Measurements from ENCODE around the gene ZNF215. TPM values are rescaled to one million over a fixed set of nuclear protein-coding genes. Genes with fewer than 3 reads are reported as not detected.

The ZNF215 gene
- total and polyA plus RNA-seq, 3 donors from 2014 or later = 2.7 to 4.5 (median 4.2) TPM

GRCh38 chr11:6920702-6921101 is 5.5 kb upstream of the ZNF215 start, which contains the start of gene OR2D3:
OR2D3 (plus strand) TSS chr11:6921002; CDS start chr11:6921002, 0 bp downstream.
- no peaks in the 10 kb centered on the region for H3K36me3 ChIP-seq (ENCODE audit: low read depth, missing control alignments)
- no peak within 1 kb of the TSS for H3K4me3 ChIP-seq
- no peaks in the 10 kb centered on the region for H3K27me3 ChIP-seq
- H3K27ac ChIP-seq = no peak within 1 kb of the TSS
- intact Hi-C loops (cut with DNase I; ENCODE audit: low total_unique reads) = no loop called here
- H3K9me3 ChIP-seq = no peaks in the 10 kb centered on the region
- WGBS, 2 donors = 86 to 93% methylated on average over 1 of the region's 1 CpG
- no peak for DNase-seq
- TF ChIP-seq POLR2A (IDR thresholded peaks at IDR 0.05) = no peak
- TF ChIP-seq CTCF (IDR thresholded peaks at IDR 0.05) = no peak
- H3K4me1 ChIP-seq = no peaks in the 10 kb centered on the region

- Histone ChIP-seq H3K4me1 (no peaks in the 10 kb centered on the region), H3K27ac (no peak overlapping the region), H3K9me3 (no peaks in the 10 kb centered on the region), H3K4me3 (no peak overlapping the region), H3K27me3 (no peaks in the 10 kb centered on the region), H3K36me3 (ENCODE audit: low read depth, missing control alignments) (no peaks in the 10 kb centered on the region)
- TF ChIP-seq CTCF (IDR thresholded peaks at IDR 0.05) (no peak), POLR2A (IDR thresholded peaks at IDR 0.05) (no peak)
- DNase-seq = no peak
- intact Hi-C loops (cut with DNase I; ENCODE audit: low total_unique reads) = no loop called here
These were observed 1.1 kb upstream of the ZNF215 start for GRCh38 chr11:6925007-6925577.

GRCh38 chr11:6925636-6926207 is 504 bp upstream of the ZNF215 start:
- no peaks in the 10 kb centered on the region for H3K36me3 ChIP-seq (ENCODE audit: low read depth, missing control alignments)
- intact Hi-C loops (cut with DNase I; ENCODE audit: low total_unique reads) = no loop called here
- H3K4me3 ChIP-seq = peak overlapping the region; percentile 57 to 63
- no peaks in the 10 kb centered on the region for H3K4me1 ChIP-seq
- no peaks in the 10 kb centered on the region for H3K9me3 ChIP-seq
- TF ChIP-seq CTCF (IDR thresholded peaks at IDR 0.05) = no peak
- TF ChIP-seq POLR2A (IDR thresholded peaks at IDR 0.05) = no peak
- no peak for DNase-seq
- peak overlapping the region; percentile 5 to 50 for H3K27ac ChIP-seq
- WGBS, 2 donors = 46 to 51% methylated on average over 2 of the region's 2 CpGs
- H3K27me3 ChIP-seq = no peaks in the 10 kb centered on the region

- no peak for DNase-seq
- WGBS, 2 donors = 5 to 10% methylated on average over 11 of the region's 11 CpGs
- Histone ChIP-seq H3K9me3 (no peaks in the 10 kb centered on the region), H3K4me1 (no peaks in the 10 kb centered on the region), H3K27ac (peak overlapping the region in 1 of 2 donors; percentile 5), H3K36me3 (ENCODE audit: low read depth, missing control alignments) (no peaks in the 10 kb centered on the region), H3K27me3 (no peaks in the 10 kb centered on the region), H3K4me3 (peak overlapping the region; percentile 57 to 63)
- TF ChIP-seq POLR2A (IDR thresholded peaks at IDR 0.05) (no peak), CTCF (IDR thresholded peaks at IDR 0.05) (no peak)
- intact Hi-C loops (cut with DNase I; ENCODE audit: low total_unique reads) = no loop called here
These were observed 898 bp downstream of the ZNF215 start for GRCh38 chr11:6927030-6927617.
